Measurements from ENCODE around the gene LRP3.

DNA sequence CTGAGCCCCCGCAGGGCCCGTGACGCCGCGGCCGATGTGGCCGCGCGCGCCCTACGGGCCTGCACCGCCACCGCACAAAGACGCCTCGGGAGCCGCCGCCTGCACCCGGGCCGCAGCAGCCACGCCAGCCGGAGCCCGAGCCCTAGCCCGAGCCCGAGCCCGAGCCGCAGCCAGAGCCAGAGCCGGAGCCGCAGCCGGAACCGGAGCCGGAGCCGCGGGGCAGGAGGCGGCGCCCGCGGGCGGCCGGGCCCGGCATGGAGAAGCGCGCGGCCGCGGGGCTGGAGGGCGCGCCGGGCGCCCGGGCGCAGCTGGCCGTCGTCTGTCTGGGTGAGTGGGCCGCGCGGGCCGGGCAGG lies 379 bp downstream of the LRP3 start:
- no peak for TF ChIP-seq POLR2AphosphoS5 (IDR thresholded peaks at IDR 0.05)
- TF ChIP-seq SMC3 (conservative IDR thresholded peaks at IDR 0.05; ENCODE audit: poor library complexity) = no peak
- TF ChIP-seq, protein P1, sequence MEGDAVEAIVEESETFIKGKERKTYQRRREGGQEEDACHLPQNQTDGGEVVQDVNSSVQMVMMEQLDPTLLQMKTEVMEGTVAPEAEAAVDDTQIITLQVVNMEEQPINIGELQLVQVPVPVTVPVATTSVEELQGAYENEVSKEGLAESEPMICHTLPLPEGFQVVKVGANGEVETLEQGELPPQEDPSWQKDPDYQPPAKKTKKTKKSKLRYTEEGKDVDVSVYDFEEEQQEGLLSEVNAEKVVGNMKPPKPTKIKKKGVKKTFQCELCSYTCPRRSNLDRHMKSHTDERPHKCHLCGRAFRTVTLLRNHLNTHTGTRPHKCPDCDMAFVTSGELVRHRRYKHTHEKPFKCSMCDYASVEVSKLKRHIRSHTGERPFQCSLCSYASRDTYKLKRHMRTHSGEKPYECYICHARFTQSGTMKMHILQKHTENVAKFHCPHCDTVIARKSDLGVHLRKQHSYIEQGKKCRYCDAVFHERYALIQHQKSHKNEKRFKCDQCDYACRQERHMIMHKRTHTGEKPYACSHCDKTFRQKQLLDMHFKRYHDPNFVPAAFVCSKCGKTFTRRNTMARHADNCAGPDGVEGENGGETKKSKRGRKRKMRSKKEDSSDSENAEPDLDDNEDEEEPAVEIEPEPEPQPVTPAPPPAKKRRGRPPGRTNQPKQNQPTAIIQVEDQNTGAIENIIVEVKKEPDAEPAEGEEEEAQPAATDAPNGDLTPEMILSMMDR (IDR thresholded peaks at IDR 0.05; ENCODE audit: poor library complexity, severe bottlenecking) = no peak
- TF ChIP-seq EP300 (conservative IDR thresholded peaks at IDR 0.05; ENCODE audit: poor library complexity, severe bottlenecking) = no peak
- TF ChIP-seq EZH2 (IDR thresholded peaks at IDR 0.05; ENCODE audit: borderline replicate concordance, insufficient read depth, low read length, poor library complexity, severe bottlenecking) = no peak
- TF ChIP-seq TAF1 (IDR thresholded peaks at IDR 0.05; ENCODE audit: low read depth) = no peak
- TF ChIP-seq RAD21 (conservative IDR thresholded peaks at IDR 0.05) = no peak
- no peak for TF ChIP-seq REST (IDR thresholded peaks at IDR 0.05; ENCODE audit: borderline replicate concordance)
- TF ChIP-seq MXI1 (conservative IDR thresholded peaks at IDR 0.05; ENCODE audit: poor library complexity, severe bottlenecking) = no peak

Measured in neural cell (in vitro differentiated cells).